Peyer's patch (tissue), 4 donors: ENCODE results near the gene GRIN2C. TPM values are rescaled to one million over a fixed set of nuclear protein-coding genes. Genes with fewer than 3 reads are reported as not detected.

Experiments used
- DNase-seq, 3 donors: peaks; one replicate each; pipeline ENCODE4 v3.0.0-alpha.2; 2017 to 2019
- H3K27ac ChIP-seq, 4 donors: fragments of 200-600 bp; sonication (generic); one replicate each; pipeline ENCODE4 v1.5.1; 2016 to 2019
- H3K27me3 ChIP-seq, 2 donors: fragments of 200-600 bp; sonication (generic); one replicate each; pipeline ENCODE4 v1.5.1; 2019
- H3K36me3 ChIP-seq, 3 donors: fragments of 200-600 bp; sonication (generic); one replicate each; pipeline ENCODE4 v1.5.1; 2016 to 2019
- H3K4me1 ChIP-seq, 4 donors: fragments of 200-600 bp; sonication (generic); one replicate each; pipeline ENCODE4 v1.5.1; 2016 to 2019
- H3K4me3 ChIP-seq, 4 donors: fragments of 200-600 bp; sonication (generic); 1 replicate in 3 of 4; 2 replicates in 1 of 4; pipeline ENCODE4 v1.5.1; 2016 to 2019; ENCODE audit warnings: mild to moderate bottlenecking in 1 of 4
- H3K9me3 ChIP-seq, 4 donors: fragments of 200-600 bp; sonication (generic); one replicate each; pipeline ENCODE4 v1.5.1; 2016 to 2019; ENCODE audit warnings: mild to moderate bottlenecking in 1 of 4
- POLR2A ChIP-seq, 2 donors: fragments of 450-650 bp; IDR thresholded peaks; one replicate each; pipeline ENCODE4 v1.5.1; 2017; ENCODE audit warnings: antibody characterized with exemption in 2 of 2, mild to moderate bottlenecking in 2 of 2, moderate library complexity in 2 of 2
- total RNA-seq, 4 donors: library from RNA; depleted of rRNA; stranded (reverse); fragments of >200 nt; gene quantifications; one replicate each; pipeline ENCODE4 v1.1.0, GENCODE V29; 2016
- TF ChIP-seq, protein P1 (sequence below), 6 experiments: fragments of 450-650 bp in 4 of 6; fragments of 200-600 bp in 2 of 6; sonication (generic) in 1 of 6; IDR thresholded peaks; one replicate each; pipeline ENCODE4 v1.5.1; 2017 to 2019; ENCODE audit warnings: antibody characterized with exemption in 6 of 6, mild to moderate bottlenecking in 3 of 6, moderate library complexity in 1 of 6

Gene GRIN2C
- total RNA-seq, 4 donors from 2014 or later: 0.13 to 2.7 TPM; not detected in 2

DNA sequence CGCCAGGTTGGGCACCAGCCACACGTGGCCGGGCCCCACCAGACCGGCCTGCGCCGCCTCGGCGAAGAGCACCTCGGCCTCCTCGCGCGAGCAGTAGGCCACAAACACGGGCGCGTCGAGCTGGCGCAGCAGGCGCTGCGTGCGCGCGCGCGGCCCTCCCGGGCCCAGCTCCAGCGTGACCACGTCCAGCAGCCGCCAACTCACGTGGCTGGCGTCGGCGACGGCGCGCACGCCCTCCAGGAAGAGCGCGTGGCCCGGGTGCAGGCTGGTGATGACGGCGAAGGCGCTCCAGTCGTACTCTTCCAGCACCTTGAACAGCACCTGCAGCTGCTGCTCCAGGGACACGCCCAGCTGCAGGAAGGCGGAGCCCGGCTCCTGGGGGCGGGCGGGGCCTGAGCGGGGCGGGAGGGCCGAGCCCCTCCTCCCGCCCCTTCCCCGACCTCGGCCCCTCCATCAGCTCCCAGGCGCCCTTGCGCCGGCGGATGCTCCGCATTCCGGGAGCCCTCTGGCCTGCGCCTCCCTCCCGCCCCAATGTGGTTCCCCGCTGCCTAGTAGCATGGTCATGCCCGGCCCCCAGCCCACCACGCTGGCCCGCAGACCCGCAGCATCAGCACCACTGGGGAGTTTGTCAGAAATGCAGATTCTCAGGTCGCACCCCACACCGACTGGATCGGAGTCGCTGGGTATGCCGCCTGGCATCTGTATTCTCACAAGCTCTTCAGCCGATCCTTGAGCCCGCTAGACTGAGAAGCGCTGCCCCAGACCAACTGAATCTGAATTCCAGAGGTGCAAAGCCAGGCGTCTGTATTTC, 7.2 kb downstream of the GRIN2C start:
- Histone ChIP-seq H3K4me1 (peaks cover 0 to 12% (median 5%) of the 10 kb centered on the region in 4 donors), H3K36me3 (no peaks in the 10 kb centered on the region), H3K27ac (no peak overlapping the region), H3K27me3 (peaks cover 0 to 24% of the 10 kb centered on the region in 2 donors), H3K9me3 (no peaks in the 10 kb centered on the region), H3K4me3 (peak overlapping the region in 1 of 4 donors; percentile 31)
- peak; percentile 25 to 62 (median 60) for DNase-seq
- no peak for TF ChIP-seq POLR2A (IDR thresholded peaks at IDR 0.05)
- TF ChIP-seq, protein P1, sequence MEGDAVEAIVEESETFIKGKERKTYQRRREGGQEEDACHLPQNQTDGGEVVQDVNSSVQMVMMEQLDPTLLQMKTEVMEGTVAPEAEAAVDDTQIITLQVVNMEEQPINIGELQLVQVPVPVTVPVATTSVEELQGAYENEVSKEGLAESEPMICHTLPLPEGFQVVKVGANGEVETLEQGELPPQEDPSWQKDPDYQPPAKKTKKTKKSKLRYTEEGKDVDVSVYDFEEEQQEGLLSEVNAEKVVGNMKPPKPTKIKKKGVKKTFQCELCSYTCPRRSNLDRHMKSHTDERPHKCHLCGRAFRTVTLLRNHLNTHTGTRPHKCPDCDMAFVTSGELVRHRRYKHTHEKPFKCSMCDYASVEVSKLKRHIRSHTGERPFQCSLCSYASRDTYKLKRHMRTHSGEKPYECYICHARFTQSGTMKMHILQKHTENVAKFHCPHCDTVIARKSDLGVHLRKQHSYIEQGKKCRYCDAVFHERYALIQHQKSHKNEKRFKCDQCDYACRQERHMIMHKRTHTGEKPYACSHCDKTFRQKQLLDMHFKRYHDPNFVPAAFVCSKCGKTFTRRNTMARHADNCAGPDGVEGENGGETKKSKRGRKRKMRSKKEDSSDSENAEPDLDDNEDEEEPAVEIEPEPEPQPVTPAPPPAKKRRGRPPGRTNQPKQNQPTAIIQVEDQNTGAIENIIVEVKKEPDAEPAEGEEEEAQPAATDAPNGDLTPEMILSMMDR (IDR thresholded peaks at IDR 0.05): no peak

DNA sequence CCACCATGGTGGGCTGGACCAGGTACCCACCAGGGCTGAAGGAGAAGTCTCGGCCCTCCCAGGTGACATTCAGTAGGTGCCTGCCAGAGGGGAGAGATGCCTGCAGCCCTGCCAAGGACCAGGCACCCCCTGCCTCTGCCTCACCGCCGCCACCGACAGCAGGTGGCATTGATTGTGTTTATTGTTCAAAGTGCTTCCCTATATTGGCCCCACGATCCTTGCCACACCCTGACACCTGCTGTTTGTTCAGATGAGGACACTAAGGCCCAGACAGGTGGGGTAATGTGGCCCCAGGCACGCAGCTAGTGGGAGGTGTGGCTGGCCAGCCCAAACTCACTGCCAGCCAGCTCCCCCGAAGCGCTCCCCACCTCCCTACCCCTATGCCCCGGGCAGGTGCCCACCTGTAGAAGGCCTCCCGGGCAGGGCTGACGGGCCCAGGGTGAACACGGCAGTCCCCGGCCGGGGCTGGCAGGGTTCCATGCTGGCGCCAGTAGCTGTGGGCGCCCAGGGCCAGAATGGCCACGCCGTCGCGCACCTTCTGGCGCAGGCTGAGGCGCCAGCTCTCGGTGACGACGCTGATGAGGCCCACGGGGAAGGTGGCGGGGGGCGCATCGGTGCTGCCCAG, 8.0 kb downstream of the GRIN2C start:
- Histone ChIP-seq H3K27me3 (peaks cover 0 to 24% of the 10 kb centered on the region in 2 donors), H3K9me3 (no peaks in the 10 kb centered on the region), H3K27ac (no peak overlapping the region), H3K4me3 (no peak overlapping the region), H3K36me3 (no peaks in the 10 kb centered on the region), H3K4me1 (peaks cover 0 to 12% (median 5%) of the 10 kb centered on the region in 4 donors)
- DNase-seq: peak in 2 of 3 donors; percentile 59 to 63
- no peak for TF ChIP-seq POLR2A (IDR thresholded peaks at IDR 0.05)
- TF ChIP-seq, protein P1 (IDR thresholded peaks at IDR 0.05): no peak

DNA sequence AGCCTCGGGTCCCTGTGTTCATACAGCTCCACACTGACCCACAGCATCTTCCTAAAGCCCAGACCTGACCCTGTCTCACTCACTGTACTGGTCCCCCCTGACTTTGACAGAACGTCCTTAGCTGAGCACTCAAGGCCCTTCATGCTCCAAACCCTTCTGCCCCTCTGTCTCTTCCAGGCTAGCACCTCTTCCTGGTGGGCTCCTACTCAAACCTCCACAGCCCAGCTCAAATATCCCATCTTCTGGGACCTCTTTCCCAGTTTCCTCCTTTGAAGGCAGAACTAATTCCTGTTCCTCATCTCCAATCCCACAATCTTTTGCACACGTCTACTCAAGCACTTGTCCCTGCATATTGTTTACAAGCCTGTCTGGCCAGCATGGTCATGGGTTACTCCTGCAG, 8.8 kb downstream of the GRIN2C start:
- no peak for DNase-seq
- Histone ChIP-seq H3K9me3 (no peaks in the 10 kb centered on the region), H3K4me1 (peaks cover 0 to 12% (median 5%) of the 10 kb centered on the region in 4 donors), H3K27ac (no peak overlapping the region), H3K27me3 (peaks cover 0 to 24% of the 10 kb centered on the region in 2 donors), H3K36me3 (no peaks in the 10 kb centered on the region), H3K4me3 (no peak overlapping the region)
- TF ChIP-seq, protein P1 (IDR thresholded peaks at IDR 0.05): no peak
- no peak for TF ChIP-seq POLR2A (IDR thresholded peaks at IDR 0.05)

DNA sequence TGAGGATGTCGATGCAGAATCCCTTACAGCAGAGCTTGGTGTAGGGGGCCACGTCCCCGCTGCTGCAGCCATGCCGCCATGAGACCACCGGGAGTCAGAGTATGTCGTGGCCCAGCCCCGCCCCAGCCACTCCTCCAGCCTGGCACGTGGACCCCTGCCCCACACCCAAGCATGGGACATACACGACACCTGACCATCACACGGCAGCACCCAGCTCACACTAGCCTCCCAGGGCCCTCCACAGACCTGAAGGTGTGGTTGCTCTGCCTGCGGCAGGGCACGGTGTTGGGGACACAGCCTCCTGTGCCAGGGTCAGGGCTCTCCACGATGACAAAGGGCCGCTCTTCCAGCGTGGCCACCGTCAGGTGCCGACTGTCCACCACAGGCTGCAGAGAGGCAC, 9.4 kb downstream of the GRIN2C start:
- Histone ChIP-seq H3K36me3 (no peaks in the 10 kb centered on the region), H3K4me3 (no peak overlapping the region), H3K27me3 (peaks cover 0 to 24% of the 10 kb centered on the region in 2 donors), H3K9me3 (no peaks in the 10 kb centered on the region), H3K4me1 (peaks cover 0 to 12% (median 5%) of the 10 kb centered on the region in 4 donors), H3K27ac (no peak overlapping the region)
- no peak for DNase-seq
- TF ChIP-seq POLR2A (IDR thresholded peaks at IDR 0.05): no peak
- TF ChIP-seq, protein P1 (IDR thresholded peaks at IDR 0.05): no peak

DNA sequence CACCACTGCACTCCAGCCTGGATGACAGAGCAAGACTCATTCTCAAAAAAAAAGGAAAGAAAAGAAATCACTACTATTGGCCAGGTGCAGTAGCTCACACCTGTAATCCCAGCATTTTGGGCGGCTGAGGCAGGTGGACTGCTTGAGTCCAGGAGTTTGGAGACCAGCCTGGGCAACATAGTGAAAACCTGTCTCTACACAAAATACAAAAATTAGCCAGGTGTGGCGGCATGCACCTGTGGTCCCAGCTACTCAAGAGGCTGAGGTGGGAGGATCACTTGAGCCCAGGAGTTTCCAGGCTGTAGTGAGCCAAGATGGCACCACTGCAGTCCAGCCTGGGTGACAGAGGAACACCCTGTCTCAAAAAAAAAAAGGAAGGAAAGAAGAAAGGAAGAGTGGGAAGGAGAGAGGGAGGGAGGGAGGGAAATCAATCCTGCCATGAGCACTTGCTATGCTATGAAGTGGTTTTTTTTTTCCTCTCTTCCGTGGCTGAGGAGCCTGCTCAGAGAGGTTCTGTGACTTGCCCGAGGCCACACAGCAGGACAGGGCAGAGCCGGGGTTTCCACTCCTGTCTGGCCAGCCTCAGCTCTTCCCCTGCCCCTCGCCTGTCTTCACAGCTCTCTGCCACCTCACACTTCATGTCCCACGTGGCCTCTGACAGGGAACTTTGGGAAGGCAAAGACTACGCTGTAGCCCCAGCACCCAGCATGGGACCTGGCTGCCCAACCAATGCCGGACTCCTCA, 10.9 kb downstream of the GRIN2C start:
- no peak for DNase-seq
- TF ChIP-seq, protein P1 (IDR thresholded peaks at IDR 0.05): no peak
- TF ChIP-seq POLR2A (IDR thresholded peaks at IDR 0.05): no peak
- H3K36me3 ChIP-seq: no peaks in the 10 kb centered on the region
- no peak overlapping the region for H3K27ac ChIP-seq
- peaks cover 0 to 23% of the 10 kb centered on the region in 2 donors for H3K27me3 ChIP-seq
- H3K4me3 ChIP-seq: no peak overlapping the region
- peaks cover 0 to 12% (median 5%) of the 10 kb centered on the region in 4 donors for H3K4me1 ChIP-seq
- H3K9me3 ChIP-seq: no peaks in the 10 kb centered on the region
